ENCODE measurements around the gene TAAR2. TPM values are rescaled to one million over a fixed set of nuclear protein-coding genes. Genes with fewer than 3 reads are reported as not detected.

Gene TAAR2, protein sequence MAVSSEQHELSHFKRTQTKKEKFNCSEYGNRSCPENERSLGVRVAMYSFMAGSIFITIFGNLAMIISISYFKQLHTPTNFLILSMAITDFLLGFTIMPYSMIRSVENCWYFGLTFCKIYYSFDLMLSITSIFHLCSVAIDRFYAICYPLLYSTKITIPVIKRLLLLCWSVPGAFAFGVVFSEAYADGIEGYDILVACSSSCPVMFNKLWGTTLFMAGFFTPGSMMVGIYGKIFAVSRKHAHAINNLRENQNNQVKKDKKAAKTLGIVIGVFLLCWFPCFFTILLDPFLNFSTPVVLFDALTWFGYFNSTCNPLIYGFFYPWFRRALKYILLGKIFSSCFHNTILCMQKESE
- total RNA-seq: not detected

GRCh38 chr6:132624175-132624574 is at the start of gene TAAR2:
Gene TAAR2 (minus strand): TSS chr6:132624275. CDS start chr6:132624275, 0 bp downstream.
- DNase-seq (no peak), ATAC-seq (no peak)
- ChIA-PET CTCF (no interaction called here), POLR2A (no interaction called here)
- Mint-ChIP-seq H3K4me3 (no peak within 1 kb of the TSS), H3K27me3 (peaks cover 18% of the 10 kb centered on the region), H3K27ac (no peak within 1 kb of the TSS), H3K36me3 (ENCODE audit: low read depth) (no peaks in the 10 kb centered on the region), H3K4me1 (ENCODE audit: low read depth) (no peaks in the 10 kb centered on the region), H3K9me3 (peaks cover 2% of the 10 kb centered on the region)
- TF ChIP-seq, protein P1, sequence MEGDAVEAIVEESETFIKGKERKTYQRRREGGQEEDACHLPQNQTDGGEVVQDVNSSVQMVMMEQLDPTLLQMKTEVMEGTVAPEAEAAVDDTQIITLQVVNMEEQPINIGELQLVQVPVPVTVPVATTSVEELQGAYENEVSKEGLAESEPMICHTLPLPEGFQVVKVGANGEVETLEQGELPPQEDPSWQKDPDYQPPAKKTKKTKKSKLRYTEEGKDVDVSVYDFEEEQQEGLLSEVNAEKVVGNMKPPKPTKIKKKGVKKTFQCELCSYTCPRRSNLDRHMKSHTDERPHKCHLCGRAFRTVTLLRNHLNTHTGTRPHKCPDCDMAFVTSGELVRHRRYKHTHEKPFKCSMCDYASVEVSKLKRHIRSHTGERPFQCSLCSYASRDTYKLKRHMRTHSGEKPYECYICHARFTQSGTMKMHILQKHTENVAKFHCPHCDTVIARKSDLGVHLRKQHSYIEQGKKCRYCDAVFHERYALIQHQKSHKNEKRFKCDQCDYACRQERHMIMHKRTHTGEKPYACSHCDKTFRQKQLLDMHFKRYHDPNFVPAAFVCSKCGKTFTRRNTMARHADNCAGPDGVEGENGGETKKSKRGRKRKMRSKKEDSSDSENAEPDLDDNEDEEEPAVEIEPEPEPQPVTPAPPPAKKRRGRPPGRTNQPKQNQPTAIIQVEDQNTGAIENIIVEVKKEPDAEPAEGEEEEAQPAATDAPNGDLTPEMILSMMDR (IDR thresholded peaks at IDR 0.05): no peak
- intact Hi-C loops (cut with micrococcal nuclease): no loop called here

DNA sequence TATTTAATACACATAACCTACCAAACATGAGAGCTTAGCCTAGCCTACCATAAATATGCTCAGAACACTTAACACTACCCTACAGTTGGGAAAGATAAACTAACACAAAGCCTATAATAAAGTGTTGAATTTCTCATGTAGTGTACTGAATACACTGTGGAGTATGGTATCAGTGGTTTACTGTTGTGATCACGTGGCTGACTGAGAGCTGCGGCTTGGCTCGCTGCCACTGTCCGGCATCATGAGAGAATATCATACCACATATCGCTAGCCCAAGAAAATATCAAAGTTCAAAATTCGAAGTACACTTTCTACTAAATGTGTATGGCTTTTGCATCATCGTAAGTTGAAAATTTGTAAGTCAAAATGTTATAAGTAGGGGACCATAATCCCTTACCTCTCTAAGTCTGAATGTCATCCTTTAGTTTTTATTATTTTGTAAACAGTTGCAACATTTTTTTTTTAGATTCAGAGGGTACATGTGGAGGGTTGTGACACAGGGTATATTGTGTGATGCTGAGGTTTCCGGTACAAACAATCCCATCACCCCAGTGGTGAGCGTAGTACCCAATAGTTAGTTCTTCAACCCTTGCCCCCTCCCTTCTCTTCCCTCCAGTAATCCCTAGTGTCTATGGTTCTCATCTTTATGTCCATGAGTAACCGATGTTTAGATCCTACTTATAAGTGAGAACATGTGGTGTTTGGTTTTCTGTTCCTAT is 49.5 kb upstream of the TAAR2 start:
- Mint-ChIP-seq H3K9me3 (no peaks in the 10 kb centered on the region), H3K27ac (no peak overlapping the region), H3K27me3 (peaks cover 11% of the 10 kb centered on the region), H3K36me3 (ENCODE audit: low read depth) (no peaks in the 10 kb centered on the region), H3K4me1 (ENCODE audit: low read depth) (peaks cover 7% of the 10 kb centered on the region), H3K4me3 (no peak overlapping the region)
- ATAC-seq: no peak
- TF ChIP-seq, protein P1 (IDR thresholded peaks at IDR 0.05): no peak
- no peak for DNase-seq
- ChIA-PET CTCF (no interaction called here), POLR2A (no interaction called here)
- intact Hi-C loops (cut with micrococcal nuclease): no loop called here

DNA sequence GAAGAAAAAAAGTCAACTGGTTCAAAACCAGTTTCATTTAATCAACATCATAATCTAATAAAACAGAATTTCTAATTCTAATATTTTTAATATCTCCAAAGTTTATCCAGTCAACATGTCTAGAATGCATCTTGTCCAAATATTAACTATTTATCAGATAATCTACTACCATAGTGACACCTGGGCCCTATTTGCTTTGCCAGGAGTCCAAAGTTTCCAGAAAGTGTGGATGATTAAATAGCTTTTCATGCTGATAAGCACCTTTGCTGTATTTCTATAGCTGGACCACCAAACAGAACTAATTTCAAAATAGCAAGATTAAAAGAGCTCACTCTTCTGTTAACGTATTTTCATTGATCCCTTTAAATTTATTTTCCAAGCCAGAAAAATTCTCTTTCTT is 47.2 kb upstream of the TAAR2 start:
- intact Hi-C loops (cut with micrococcal nuclease): no loop called here
- H3K4me1 Mint-ChIP-seq (ENCODE audit: low read depth): peaks cover 7% of the 10 kb centered on the region
- no peaks in the 10 kb centered on the region for H3K36me3 Mint-ChIP-seq (ENCODE audit: low read depth)
- TF ChIP-seq, protein P1 (IDR thresholded peaks at IDR 0.05): no peak
- ATAC-seq (no peak), DNase-seq (no peak)
- ChIA-PET CTCF (interaction anchor here (0.7 to 4.4 kb wide), 4 partner anchors 9 to 141 kb away, joined by 3 to 69 read pairs (median 4); no protein-coding TSS in a partner anchor), POLR2A (no interaction called here)
- H3K27me3 Mint-ChIP-seq: peaks cover 8% of the 10 kb centered on the region
- no peak overlapping the region for H3K27ac Mint-ChIP-seq
- no peak overlapping the region for H3K4me3 Mint-ChIP-seq
- no peaks in the 10 kb centered on the region for H3K9me3 Mint-ChIP-seq

- Mint-ChIP-seq H3K9me3 (no peaks in the 10 kb centered on the region), H3K36me3 (ENCODE audit: low read depth) (no peaks in the 10 kb centered on the region), H3K27ac (no peak overlapping the region), H3K4me3 (no peak overlapping the region), H3K4me1 (ENCODE audit: low read depth) (peaks cover 2% of the 10 kb centered on the region), H3K27me3 (peaks cover 6% of the 10 kb centered on the region)
- ATAC-seq (peak; percentile 60), DNase-seq (no peak)
- intact Hi-C loops (cut with micrococcal nuclease): loop anchor here (1.0 to 10.0 kb wide), 2 partner anchors 99 to 135 kb away; partner anchors contain the start of gene TAAR9
- ChIA-PET CTCF (interaction anchor here (0.6 to 4.4 kb wide), 25 partner anchors 9 to 293 kb away, joined by 3 to 69 read pairs (median 3); partner anchors contain the start of genes SLC18B1 and TAAR1), POLR2A (interaction anchor here (0.6 to 1.9 kb wide), 3 partner anchors 93 to 171 kb away, joined by 3 to 6 read pairs (median 4); no protein-coding TSS in a partner anchor)
- TF ChIP-seq, protein P1 (IDR thresholded peaks at IDR 0.05): peak; percentile 72
Observed at GRCh38 chr6:132669690-132670291, 45.7 kb upstream of the TAAR2 start.
